Liver (tissue), 3 donors: ENCODE measurements around the gene PPP1R12C.

Source experiments
- FOXA2 ChIP-seq: IDR thresholded peaks from 2 replicates; pipeline ENCODE4 v1.6.1; 2016; ENCODE audit warnings: antibody characterized with exemption
- GABPA ChIP-seq, 2 donors: IDR thresholded peaks in 1 of 2; conservative IDR thresholded peaks in 1 of 2; 2 replicates each; pipeline ENCODE4 v1.6.1; 2016; ENCODE audit warnings: antibody characterized with exemption in 2 of 2, mild to moderate bottlenecking in 1 of 2, moderate library complexity in 1 of 2
- JUND ChIP-seq, 2 donors: IDR thresholded peaks; 2 replicates each; pipeline ENCODE4 v1.6.1; 2016; ENCODE audit warnings: antibody characterized with exemption in 2 of 2
- SP1 ChIP-seq: IDR thresholded peaks from 2 replicates; pipeline ENCODE4 v1.6.1; 2018; ENCODE audit warnings: antibody characterized with exemption, mild to moderate bottlenecking
- TAF1 ChIP-seq: conservative IDR thresholded peaks from 2 replicates; pipeline ENCODE4 v1.6.1; 2016; ENCODE audit warnings: antibody characterized with exemption, mild to moderate bottlenecking
- TF ChIP-seq, protein P1 (sequence below): fragments of 150-350 bp; IDR thresholded peaks from 2 replicates; pipeline ENCODE4 v1.5.1; 2017; ENCODE audit warnings: improper control_type of control experiment, low read depth, low read length; ENCODE audit not compliant: missing input control
- TF ChIP-seq, protein P2 (sequence below): IDR thresholded peaks from 2 replicates; pipeline ENCODE4 v1.6.1; 2016; ENCODE audit warnings: antibody characterized with exemption
- donor health status: healthy.
- donor health status: healthy.

DNA sequence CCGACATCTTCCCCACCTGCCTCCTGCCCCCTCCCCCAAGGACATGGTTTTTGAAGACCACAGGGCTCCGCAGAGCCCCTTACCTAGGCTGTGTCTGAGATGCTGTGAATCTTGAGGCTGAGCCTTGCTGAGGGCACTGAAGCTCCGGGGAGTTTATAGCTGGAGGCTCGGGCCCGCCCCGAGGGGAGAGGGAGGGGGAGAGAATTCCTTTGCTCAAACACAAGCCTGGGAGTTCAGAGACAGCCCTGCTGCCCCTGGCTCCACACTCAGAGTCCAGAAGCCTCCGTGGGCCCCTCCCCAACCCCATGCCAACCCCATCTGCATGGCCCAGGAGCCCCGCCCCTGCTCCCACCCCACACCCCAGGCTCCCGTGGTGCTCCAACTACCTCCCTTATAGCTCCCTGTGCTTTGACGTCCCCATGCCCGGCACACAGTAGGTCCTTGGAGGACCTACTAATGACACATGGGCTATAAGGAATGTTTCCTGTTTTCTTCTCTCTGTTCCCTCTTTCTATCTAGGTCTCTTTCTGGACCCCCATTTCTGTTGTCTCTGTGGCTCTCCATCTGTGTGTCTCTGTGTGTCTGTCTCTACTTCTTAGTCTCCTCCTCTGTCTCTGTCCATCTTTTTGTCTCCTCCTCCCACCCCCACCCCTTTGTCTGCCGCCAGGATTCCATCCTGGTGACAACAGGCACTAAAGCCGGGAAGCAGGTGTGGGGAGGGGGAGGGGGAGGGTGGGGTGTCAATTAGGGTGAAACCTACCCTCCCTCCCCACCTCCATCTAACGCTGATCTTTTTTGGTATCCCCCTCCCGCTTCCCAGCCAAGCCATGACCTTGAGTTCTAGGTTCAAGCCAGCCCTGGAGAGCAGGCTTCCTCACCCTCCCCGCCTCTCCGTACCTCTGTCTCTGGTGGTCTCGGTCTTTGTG lies 31.9 kb upstream of the PPP1R12C start, which contains the start of gene TNNT1:
- TF ChIP-seq GABPA (IDR thresholded peaks at IDR 0.05 in 1 of 2, conservative IDR thresholded peaks at IDR 0.05 in 1 of 2) = no peak
- TF ChIP-seq, protein P1, sequence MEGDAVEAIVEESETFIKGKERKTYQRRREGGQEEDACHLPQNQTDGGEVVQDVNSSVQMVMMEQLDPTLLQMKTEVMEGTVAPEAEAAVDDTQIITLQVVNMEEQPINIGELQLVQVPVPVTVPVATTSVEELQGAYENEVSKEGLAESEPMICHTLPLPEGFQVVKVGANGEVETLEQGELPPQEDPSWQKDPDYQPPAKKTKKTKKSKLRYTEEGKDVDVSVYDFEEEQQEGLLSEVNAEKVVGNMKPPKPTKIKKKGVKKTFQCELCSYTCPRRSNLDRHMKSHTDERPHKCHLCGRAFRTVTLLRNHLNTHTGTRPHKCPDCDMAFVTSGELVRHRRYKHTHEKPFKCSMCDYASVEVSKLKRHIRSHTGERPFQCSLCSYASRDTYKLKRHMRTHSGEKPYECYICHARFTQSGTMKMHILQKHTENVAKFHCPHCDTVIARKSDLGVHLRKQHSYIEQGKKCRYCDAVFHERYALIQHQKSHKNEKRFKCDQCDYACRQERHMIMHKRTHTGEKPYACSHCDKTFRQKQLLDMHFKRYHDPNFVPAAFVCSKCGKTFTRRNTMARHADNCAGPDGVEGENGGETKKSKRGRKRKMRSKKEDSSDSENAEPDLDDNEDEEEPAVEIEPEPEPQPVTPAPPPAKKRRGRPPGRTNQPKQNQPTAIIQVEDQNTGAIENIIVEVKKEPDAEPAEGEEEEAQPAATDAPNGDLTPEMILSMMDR = no peak
- TF ChIP-seq, protein P2, sequence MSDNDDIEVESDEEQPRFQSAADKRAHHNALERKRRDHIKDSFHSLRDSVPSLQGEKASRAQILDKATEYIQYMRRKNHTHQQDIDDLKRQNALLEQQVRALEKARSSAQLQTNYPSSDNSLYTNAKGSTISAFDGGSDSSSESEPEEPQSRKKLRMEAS = no peak
- no peak for TF ChIP-seq JUND (IDR thresholded peaks at IDR 0.05)
- no peak for TF ChIP-seq SP1
- no peak for TF ChIP-seq FOXA2
- TF ChIP-seq TAF1 = no peak
